A673 (cell line): ENCODE measurements around the gene MUC15. TPM values are rescaled to one million over a fixed set of nuclear protein-coding genes. Genes with fewer than 3 reads are reported as not detected.
A peak's percentile ranks its signal among the peaks of the same experiment; 100 is the strongest.

ENCODE experiments used
- BruUV-seq: library from RNA; stranded (reverse); fragments of 400-500 nt; replicated peaks from 2 replicates; lab custom pipeline; 2021; lab: Mats Ljungman, UMichigan
- CTCF ChIA-PET: fragments of 300-600 bp; sonication (Branson Sonifier 250); formaldehyde crosslinking; loops from one replicate; lab custom pipeline; 2022; ENCODE audit warnings: antibody characterized with exemption; lab: Charles Lee
- POLR2A ChIA-PET: fragments of 300-600 bp; sonication (Branson Sonifier 250); formaldehyde crosslinking; loops from one replicate; lab custom pipeline; 2022; ENCODE audit warnings: antibody characterized with exemption; ENCODE audit not compliant: low non-redundant PET; lab: Charles Lee
- DNase-seq: peaks from one replicate; pipeline ENCODE4 v3.0.0-alpha.2; 2015; ENCODE audit warnings: low spot score
- H3K27ac ChIP-seq: fragments of 200-600 bp; sonication (generic); 2 replicates; pipeline ENCODE4 v1.5.1; 2016; ENCODE audit warnings: mixed run types, low read depth, mild to moderate bottlenecking, mixed read lengths, antibody characterized with exemption, low read length; ENCODE audit not compliant: poor library complexity, severe bottlenecking
- H3K27me3 ChIP-seq: fragments of 200-600 bp; sonication (generic); replicated peaks from 2 replicates; pipeline ENCODE4 v1.6.1; 2017; ENCODE audit warnings: mixed run types, low read depth, mild to moderate bottlenecking, mixed read lengths, antibody characterized with exemption, low read length; ENCODE audit not compliant: insufficient read depth, poor library complexity
- H3K36me3 ChIP-seq: fragments of 200-600 bp; sonication (generic); 2 replicates; pipeline ENCODE4 v1.6.1; 2016; ENCODE audit warnings: mixed run types, mild to moderate bottlenecking, mixed read lengths, antibody characterized with exemption, low read length; ENCODE audit not compliant: insufficient read depth, poor library complexity, severe bottlenecking
- H3K4me1 ChIP-seq: fragments of 200-600 bp; sonication (generic); 2 replicates; pipeline ENCODE4 v1.6.1; 2017; ENCODE audit warnings: mixed run types, mild to moderate bottlenecking, mixed read lengths, antibody characterized with exemption, low read length; ENCODE audit not compliant: insufficient read depth, poor library complexity, severe bottlenecking
- H3K4me3 ChIP-seq: fragments of 200-600 bp; sonication (generic); 2 replicates; pipeline ENCODE4 v1.5.1; 2016; ENCODE audit warnings: low read depth, mixed run types, mild to moderate bottlenecking, mixed read lengths, low read length; ENCODE audit not compliant: poor library complexity, severe bottlenecking
- H3K9me3 ChIP-seq: fragments of 200-600 bp; sonication (generic); 2 replicates; pipeline ENCODE4 v1.6.1; 2016; ENCODE audit warnings: mixed run types, low read depth, mild to moderate bottlenecking, mixed read lengths, antibody characterized with exemption, low read length; ENCODE audit not compliant: poor library complexity, severe bottlenecking
- EZH2 ChIP-seq: fragments of 200-600 bp; sonication (generic); IDR thresholded peaks from 2 replicates; pipeline ENCODE4 v1.6.1; 2017; ENCODE audit warnings: borderline replicate concordance, low read depth, mild to moderate bottlenecking, mixed read lengths, antibody characterized with exemption, low read length; ENCODE audit not compliant: poor library complexity, severe bottlenecking
- intact Hi-C: fragments of 100-400 bp; cut with micrococcal nuclease; formaldehyde crosslinking; loops from one replicate; pipeline ENCODE4 v1.10.0; 2022; ENCODE audit not compliant: unreplicated experiment
- total RNA-seq: library from RNA; stranded (reverse); gene quantifications from 2 replicates; pipeline ENCODE4 v1.2.3, GENCODE V29; 2021
- TF ChIP-seq, protein P1 (sequence below): fragments of 300-800, 200-600 bp; sonication (generic); conservative IDR thresholded peaks from 2 replicates; pipeline ENCODE4 v1.5.1; 2017; ENCODE audit warnings: low read depth, mild to moderate bottlenecking, antibody characterized with exemption, low read length, moderate library complexity, mixed read lengths

Gene MUC15
- total RNA-seq, 1 experiment from 2014 or later: not detected

DNA sequence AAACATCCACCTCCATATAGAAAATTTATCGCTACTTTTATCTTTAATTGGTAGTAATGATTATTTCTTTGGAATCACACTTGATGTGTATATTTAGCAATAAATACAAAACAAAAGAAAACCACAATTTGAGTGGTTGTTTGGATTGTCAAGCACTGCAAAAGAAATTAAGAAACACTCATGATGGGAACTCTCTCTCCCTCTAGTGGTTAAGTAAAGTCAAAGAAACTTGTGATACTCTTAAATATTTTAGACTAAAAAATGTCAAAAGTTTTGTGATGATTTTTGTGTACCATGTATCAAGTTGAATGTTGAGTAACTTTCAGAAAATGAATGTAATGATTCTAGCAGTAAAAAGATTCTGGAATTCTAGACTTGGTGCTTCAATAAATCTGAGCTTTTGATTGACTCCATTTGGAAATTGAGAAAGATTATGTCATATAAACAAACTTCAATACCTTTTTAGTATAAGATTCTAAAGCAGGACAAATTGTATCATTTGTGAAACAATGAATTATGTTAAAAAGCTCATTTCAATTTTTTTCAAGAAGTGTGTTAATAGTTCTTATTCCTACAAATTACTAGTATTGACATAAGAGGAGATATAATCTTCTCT is 20.8 kb downstream of the MUC15 start:
- no peak overlapping the region for H3K4me3 ChIP-seq
- peaks cover 97% of the 10 kb centered on the region for H3K27me3 ChIP-seq
- no TSS peak for BruUV-seq
- CTCF ChIA-PET: interaction anchor here (1.3 kb wide), 1 partner anchor 9 kb away, joined by 3 read pairs; no protein-coding TSS in a partner anchor
- H3K36me3 ChIP-seq: no peaks in the 10 kb centered on the region
- intact Hi-C loops: loop anchor here (1.0 to 2.0 kb wide), 3 partner anchors 14 to 608 kb away; no protein-coding TSS in a partner anchor
- TF ChIP-seq EZH2: no peak
- TF ChIP-seq, protein P1, sequence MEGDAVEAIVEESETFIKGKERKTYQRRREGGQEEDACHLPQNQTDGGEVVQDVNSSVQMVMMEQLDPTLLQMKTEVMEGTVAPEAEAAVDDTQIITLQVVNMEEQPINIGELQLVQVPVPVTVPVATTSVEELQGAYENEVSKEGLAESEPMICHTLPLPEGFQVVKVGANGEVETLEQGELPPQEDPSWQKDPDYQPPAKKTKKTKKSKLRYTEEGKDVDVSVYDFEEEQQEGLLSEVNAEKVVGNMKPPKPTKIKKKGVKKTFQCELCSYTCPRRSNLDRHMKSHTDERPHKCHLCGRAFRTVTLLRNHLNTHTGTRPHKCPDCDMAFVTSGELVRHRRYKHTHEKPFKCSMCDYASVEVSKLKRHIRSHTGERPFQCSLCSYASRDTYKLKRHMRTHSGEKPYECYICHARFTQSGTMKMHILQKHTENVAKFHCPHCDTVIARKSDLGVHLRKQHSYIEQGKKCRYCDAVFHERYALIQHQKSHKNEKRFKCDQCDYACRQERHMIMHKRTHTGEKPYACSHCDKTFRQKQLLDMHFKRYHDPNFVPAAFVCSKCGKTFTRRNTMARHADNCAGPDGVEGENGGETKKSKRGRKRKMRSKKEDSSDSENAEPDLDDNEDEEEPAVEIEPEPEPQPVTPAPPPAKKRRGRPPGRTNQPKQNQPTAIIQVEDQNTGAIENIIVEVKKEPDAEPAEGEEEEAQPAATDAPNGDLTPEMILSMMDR: peak; percentile 97
- H3K9me3 ChIP-seq: no peaks in the 10 kb centered on the region
- no peak overlapping the region for H3K27ac ChIP-seq
- DNase-seq: peak; percentile 75
- no peaks in the 10 kb centered on the region for H3K4me1 ChIP-seq
- POLR2A ChIA-PET: no interaction called here

GRCh38 chr11:26550022-26550421 is 22.0 kb downstream of the MUC15 start:
- no peaks in the 10 kb centered on the region for H3K4me1 ChIP-seq
- H3K27ac ChIP-seq: no peak overlapping the region
- ChIA-PET POLR2A (no interaction called here), CTCF (no interaction called here)
- intact Hi-C loops: loop anchor here (2.0 kb wide), 1 partner anchor 609 kb away; no protein-coding TSS in a partner anchor
- no peaks in the 10 kb centered on the region for H3K36me3 ChIP-seq
- TF ChIP-seq, protein P1: no peak
- TF ChIP-seq EZH2: no peak
- DNase-seq: no peak
- H3K27me3 ChIP-seq: peaks cover 95% of the 10 kb centered on the region
- BruUV-seq: no TSS peak
- no peak overlapping the region for H3K4me3 ChIP-seq
- no peaks in the 10 kb centered on the region for H3K9me3 ChIP-seq

- intact Hi-C loops: no loop called here
- Histone ChIP-seq H3K4me1 (no peaks in the 10 kb centered on the region), H3K27me3 (peaks cover 92% of the 10 kb centered on the region), H3K9me3 (no peaks in the 10 kb centered on the region), H3K4me3 (no peak overlapping the region), H3K27ac (no peak overlapping the region), H3K36me3 (no peaks in the 10 kb centered on the region)
- TF ChIP-seq, protein P1: no peak
- TF ChIP-seq EZH2: no peak
- ChIA-PET POLR2A (no interaction called here), CTCF (no interaction called here)
- no TSS peak for BruUV-seq
- DNase-seq: no peak
Measured at GRCh38 chr11:26549176-26549575, 22.9 kb downstream of the MUC15 start.
